GM12878 (cell line): ENCODE data around the gene SIGLEC5. TPM values are rescaled to one million over a fixed set of nuclear protein-coding genes. Genes with fewer than 3 reads are reported as not detected.
"Not testable (repeated sequence)": the region's sequence is repeated elsewhere in the genome, so short reads cannot be mapped to it uniquely, and the experiment has no call there.

Experiments used
- ATAC-seq: fragments of 200-7000 bp; cut with Tn5 transposase; 3 replicates; pipeline ENCODE4 v1.9.1; 2020; ENCODE audit warnings: mild to moderate bottlenecking, moderate library complexity
- BruUV-seq: library from RNA; stranded (reverse); fragments of 400-500 nt; replicated peaks from 2 replicates; lab custom pipeline; 2021; lab: Mats Ljungman, UMichigan
- CTCF ChIA-PET: fragments of 300-600 bp; sonication (Branson Sonifier 250); formaldehyde crosslinking; extraction: SDS; loops from one replicate; lab custom pipeline; 2021; ENCODE audit warnings: inconsistent platforms; lab: Yijun Ruan, JAX
- POLR2A ChIA-PET: fragments of 350-600 bp; formaldehyde crosslinking; extraction: SDS; loops from one replicate; lab custom pipeline; 2021; ENCODE audit warnings: inconsistent platforms; lab: Charles Lee
- RAD21 ChIA-PET: fragments of 300-600 bp; sonication (Branson Sonifier 250); formaldehyde crosslinking; loops from one replicate; lab custom pipeline; 2023; ENCODE audit warnings: antibody characterized with exemption; ENCODE audit not compliant: unreplicated experiment; lab: Charles Lee
- SMC1A ChIA-PET: fragments of 300-600 bp; sonication (Branson Sonifier 250); formaldehyde crosslinking; loops from one replicate; lab custom pipeline; 2023; ENCODE audit not compliant: unreplicated experiment, uncharacterized antibody; lab: Charles Lee
- DNase-seq: peaks from one replicate; pipeline ENCODE4 v3.0.0-alpha.2; 2011; ENCODE audit warnings: low read depth, low spot score
- FAIRE-seq: peaks from 3 replicates; lab custom pipeline; 2011; peaks lifted over from hg19 to GRCh38; lab: Jason Lieb, UNC
- H2AFZ ChIP-seq: 2 replicates; pipeline ENCODE4 v1.6.0; 2011; ENCODE audit warnings: low read depth, low read length, control low read depth; ENCODE audit not compliant: control insufficient read depth
- H3K27ac ChIP-seq: 2 replicates; pipeline ENCODE4 v1.5.1; 2011; ENCODE audit warnings: control low read depth; ENCODE audit not compliant: control insufficient read depth, insufficient read depth
- H3K27me3 ChIP-seq, 2 experiments: replicated peaks in 1 of 2; 2 replicates each; pipeline versions ENCODE4 v1.6.0 to v1.6.1; 2011; ENCODE audit warnings: low read length in 1 of 2; ENCODE audit not compliant: control insufficient read depth in 2 of 2, insufficient read depth in 2 of 2
- H3K36me3 ChIP-seq, 2 experiments: 2 replicates each; pipeline ENCODE4 v1.5.1; 2011; ENCODE audit warnings: low read length in 1 of 2; ENCODE audit not compliant: control insufficient read depth in 2 of 2, insufficient read depth in 2 of 2
- H3K4me1 ChIP-seq: 2 replicates; pipeline ENCODE4 v1.6.1; 2011; ENCODE audit warnings: mild to moderate bottlenecking, low read length, moderate library complexity, mixed read lengths; ENCODE audit not compliant: control insufficient read depth, insufficient read depth
- H3K4me2 ChIP-seq: 2 replicates; pipeline ENCODE4 v1.6.0; 2011; ENCODE audit warnings: control low read depth; ENCODE audit not compliant: control insufficient read depth, insufficient read depth
- H3K4me3 ChIP-seq: fragments of 200-600 bp; sonication (generic); 2 replicates; pipeline ENCODE4 v1.5.1; 2016
- H3K79me2 ChIP-seq: 2 replicates; pipeline ENCODE4 v1.6.0; 2011; ENCODE audit warnings: low read length; ENCODE audit not compliant: control insufficient read depth, insufficient read depth
- H3K9ac ChIP-seq: 2 replicates; pipeline ENCODE4 v1.8.0; 2011; ENCODE audit warnings: low read length, control low read depth, mixed read lengths; ENCODE audit not compliant: control insufficient read depth, insufficient read depth
- H3K9me3 ChIP-seq: replicated peaks from 3 replicates; pipeline ENCODE4 v1.5.1; 2011; ENCODE audit warnings: mild to moderate bottlenecking, low read length; ENCODE audit not compliant: control insufficient read depth, insufficient read depth
- H4K20me1 ChIP-seq: 2 replicates; pipeline ENCODE4 v1.6.0; 2011; ENCODE audit not compliant: control insufficient read depth, insufficient read depth
- NFYB ChIP-seq: IDR thresholded peaks from 2 replicates; pipeline ENCODE4 v1.6.1; 2011; ENCODE audit warnings: low read depth, mild to moderate bottlenecking, low read length, improper control_type of control experiment, moderate library complexity; ENCODE audit not compliant: insufficient read depth
- RAD21 ChIP-seq: IDR thresholded peaks from 2 replicates; pipeline ENCODE4 v1.6.1; 2011; ENCODE audit warnings: mild to moderate bottlenecking, low read depth, low read length, moderate library complexity; ENCODE audit not compliant: insufficient read depth
- WGBS: methylation state at CpG from one replicate; pipeline ENCODE4 v1.1.6; 2016; ENCODE audit warnings: low lambda C conversion rate; ENCODE audit not compliant: insufficient replicate concordance, insufficient coverage; ENCODE audit errors: missing lambda C conversion rate; 5-methylcytosine and 5-hydroxymethylcytosine counted together
- in situ Hi-C: fragments of 300-500 bp; cut with MboI; formaldehyde crosslinking; loops from 9 replicates; pipeline ENCODE4 v1.14.3; 2018; ENCODE audit warnings: mixed read lengths
- intact Hi-C: fragments of 100-400 bp; cut with micrococcal nuclease; formaldehyde crosslinking; loops from one replicate; pipeline ENCODE4 v1.14.2; 2022; ENCODE audit not compliant: unreplicated experiment
- polyA plus RNA-seq, 11 experiments: library from polyadenylated mRNA; depleted of rRNA in 4 of 11; unstranded in 6 of 11; stranded (reverse) in 5 of 11; fragments of >200 nt; fragmentation: Nextera tagmentation in 4 of 11; fragmentation: Illumina TruSeq in 1 of 11; extraction: Ambion mirVana in 4 of 11; extraction: Trizol in 1 of 11; gene quantifications; 1 replicate in 1 of 11; 2 replicates in 10 of 11; pipeline versions ENCODE4 v1.2.1 to v1.2.3, GENCODE V29; 2011 to 2016; ENCODE audit warnings: inconsistent platforms in 2 of 11, missing spikeins in 2 of 11, low read depth in 1 of 11
- total RNA-seq, 4 experiments: library from RNA; depleted of rRNA in 3 of 4; stranded (reverse); fragments of >200 nt in 3 of 4; fragmentation: Illumina TruSeq in 1 of 4; extraction: Trizol in 1 of 4; gene quantifications; 2 replicates each; pipeline versions ENCODE4 v1.2.1 to v1.2.3, GENCODE V29; 2013 to 2021
- TF ChIP-seq, protein P1 (sequence below), 3 experiments: IDR thresholded peaks in 2 of 3; conservative IDR thresholded peaks in 1 of 3; 2 replicates each; pipeline ENCODE4 v1.5.1; 2011; ENCODE audit warnings: low read depth in 3 of 3, low read length in 3 of 3, mild to moderate bottlenecking in 3 of 3, control low read depth in 2 of 3, moderate library complexity in 2 of 3, inconsistent platforms in 1 of 3, mixed read lengths in 1 of 3; ENCODE audit not compliant: control insufficient read depth in 2 of 3, insufficient read depth in 1 of 3; ENCODE audit errors: extremely low read depth in 1 of 3

SIGLEC5 gene
- total and polyA plus RNA-seq, 10 of the 15 experiments (the other 5 are each of a cell fraction or from before 2014, with no cell fraction given), result 0.05 to 2.5 (median 1.4) TPM; not detected in 1

DNA sequence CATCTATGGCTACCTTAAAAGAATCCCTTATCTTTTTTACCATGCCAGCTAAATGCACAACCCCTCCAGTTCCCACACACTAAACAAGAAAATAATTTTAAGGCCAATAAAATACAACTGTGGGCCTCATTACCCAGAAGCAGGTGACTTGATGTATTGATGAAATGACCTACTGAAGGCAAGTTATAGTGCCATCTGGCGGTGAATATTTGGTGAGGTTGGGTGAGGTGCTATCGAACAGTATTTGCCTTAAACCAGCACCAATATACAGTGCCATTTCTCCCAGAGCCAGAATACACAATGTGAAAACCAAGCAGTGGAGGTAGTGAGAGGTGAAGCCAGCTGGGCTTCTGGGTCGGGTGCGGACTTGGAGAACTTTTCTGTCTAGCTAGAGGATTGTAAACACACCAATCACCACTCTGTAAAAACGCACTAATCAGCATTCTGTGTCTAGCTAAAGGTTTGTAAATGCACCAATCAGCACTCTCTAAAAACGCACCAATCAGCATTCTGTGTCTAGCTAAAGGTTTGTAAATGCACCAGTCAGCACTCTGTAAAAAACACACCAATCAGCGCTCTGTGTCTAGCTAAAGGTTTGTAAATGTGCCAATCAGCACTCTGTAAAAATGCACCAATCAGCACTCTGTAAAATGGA is 45.8 kb upstream of the SIGLEC5 start:
- H3K27ac ChIP-seq, DNase-seq, H3K79me2 ChIP-seq, ATAC-seq, POLR2A ChIA-PET, in situ Hi-C loops, H2AFZ ChIP-seq, H3K4me3 ChIP-seq, H3K36me3 ChIP-seq, H4K20me1 ChIP-seq, RAD21 ChIA-PET, FAIRE-seq, H3K4me1 ChIP-seq, H3K9ac ChIP-seq, BruUV-seq, intact Hi-C loops, H3K4me2 ChIP-seq, H3K9me3 ChIP-seq, H3K27me3 ChIP-seq: not testable (repeated sequence)
- ChIA-PET CTCF (interaction anchor here (1.2 to 4.9 kb wide), 3 partner anchors 12 to 162 kb away, joined by 4 to 22 read pairs (median 4); no protein-coding TSS in a partner anchor), SMC1A (interaction anchor here (1.0 kb wide), 1 partner anchor 12 kb away, joined by 3 read pairs; no protein-coding TSS in a partner anchor)
- WGBS, result 35% methylated on average over 7 of the region's 7 CpGs
- TF ChIP-seq, protein P1, sequence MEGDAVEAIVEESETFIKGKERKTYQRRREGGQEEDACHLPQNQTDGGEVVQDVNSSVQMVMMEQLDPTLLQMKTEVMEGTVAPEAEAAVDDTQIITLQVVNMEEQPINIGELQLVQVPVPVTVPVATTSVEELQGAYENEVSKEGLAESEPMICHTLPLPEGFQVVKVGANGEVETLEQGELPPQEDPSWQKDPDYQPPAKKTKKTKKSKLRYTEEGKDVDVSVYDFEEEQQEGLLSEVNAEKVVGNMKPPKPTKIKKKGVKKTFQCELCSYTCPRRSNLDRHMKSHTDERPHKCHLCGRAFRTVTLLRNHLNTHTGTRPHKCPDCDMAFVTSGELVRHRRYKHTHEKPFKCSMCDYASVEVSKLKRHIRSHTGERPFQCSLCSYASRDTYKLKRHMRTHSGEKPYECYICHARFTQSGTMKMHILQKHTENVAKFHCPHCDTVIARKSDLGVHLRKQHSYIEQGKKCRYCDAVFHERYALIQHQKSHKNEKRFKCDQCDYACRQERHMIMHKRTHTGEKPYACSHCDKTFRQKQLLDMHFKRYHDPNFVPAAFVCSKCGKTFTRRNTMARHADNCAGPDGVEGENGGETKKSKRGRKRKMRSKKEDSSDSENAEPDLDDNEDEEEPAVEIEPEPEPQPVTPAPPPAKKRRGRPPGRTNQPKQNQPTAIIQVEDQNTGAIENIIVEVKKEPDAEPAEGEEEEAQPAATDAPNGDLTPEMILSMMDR (IDR thresholded peaks at IDR 0.05 in 2 of 3, conservative IDR thresholded peaks at IDR 0.05 in 1 of 3; ENCODE audit: control insufficient read depth in 2 of 3, extremely low read depth in 1 of 3, insufficient read depth in 1 of 3, low read depth in 3 of 3, low read length in 3 of 3), result peak; percentile 14 to 32 (median 20); a peak in 4 of 6 replicates
- 0 out of 2 replicates have a peak, but pooled peaks have one; percentile 21 for TF ChIP-seq NFYB
- 0 out of 2 replicates have a peak, but pooled peaks have one; percentile 25 for TF ChIP-seq RAD21
